Stomach (tissue), 9 donors: ENCODE results near the gene LRMDA. TPM values are rescaled to one million over a fixed set of nuclear protein-coding genes. Genes with fewer than 3 reads are reported as not detected.

Experiments used
- DNase-seq, 2 donors: peaks; one replicate each; pipeline versions ENCODE4 v3.0.0 to v3.0.0-alpha.2; 2013 to 2019
- H3K27ac ChIP-seq, 5 donors: fragments of 200-600 bp in 4 of 5; sonication (generic) in 4 of 5; one replicate each; pipeline ENCODE4 v1.5.1; 2013 to 2019; ENCODE audit warnings: mild to moderate bottlenecking in 1 of 5, moderate library complexity in 1 of 5
- H3K27me3 ChIP-seq, 3 donors: fragments of 200-600 bp; sonication (generic); one replicate each; pipeline ENCODE4 v1.5.1; 2017 to 2019; ENCODE audit warnings: mixed run types in 1 of 3
- H3K36me3 ChIP-seq, 4 donors: fragments of 200-600 bp; sonication (generic); 1 replicate in 3 of 4; 2 replicates in 1 of 4; pipeline ENCODE4 v1.5.1; 2016 to 2019
- H3K4me1 ChIP-seq, 4 donors: fragments of 200-600 bp; sonication (generic); one replicate each; pipeline ENCODE4 v1.5.1; 2016 to 2019
- H3K4me3 ChIP-seq, 4 donors: fragments of 200-600 bp; sonication (generic) in 3 of 4; one replicate each; pipeline ENCODE4 v1.5.1; 2016 to 2019; ENCODE audit warnings: mild to moderate bottlenecking in 1 of 4
- H3K9me3 ChIP-seq, 4 donors: fragments of 200-600 bp; sonication (generic); one replicate each; pipeline ENCODE4 v1.5.1; 2016 to 2019
- EP300 ChIP-seq: sonication (generic); formaldehyde crosslinking; IDR thresholded peaks from one replicate; pipeline ENCODE4 v1.6.1; 2017; ENCODE audit warnings: antibody characterized with exemption
- POLR2A ChIP-seq, 4 donors: fragments of 450-650 bp; IDR thresholded peaks; one replicate each; pipeline ENCODE4 v1.6.1; 2016; ENCODE audit warnings: antibody characterized with exemption in 4 of 4, control low read depth in 2 of 4, mild to moderate bottlenecking in 1 of 4, moderate library complexity in 1 of 4
- POLR2AphosphoS5 ChIP-seq, 3 donors: sonication (generic); formaldehyde crosslinking; IDR thresholded peaks; one replicate each; pipeline ENCODE4 v1.6.1; 2016; ENCODE audit warnings: antibody characterized with exemption in 3 of 3
- WGBS, 5 donors: extraction: QIAGEN DNeasy Blood & Tissue Kit in 3 of 5; methylation state at CpG; one replicate each; pipeline versions ENCODE4 v1.1.5 to v1.1.7; 2013 to 2018; 5-methylcytosine and 5-hydroxymethylcytosine counted together
- intact Hi-C: fragments of 100-400 bp; cut with DNase I; formaldehyde crosslinking; loops from one replicate; pipeline ENCODE4 v1.15.1; 2023; ENCODE audit warnings: low total_unique reads
- polyA plus RNA-seq, 3 donors: library from polyadenylated mRNA; stranded (reverse); fragments of 200-250 nt; gene quantifications; one replicate each; pipeline ENCODE4 v1.2.3, GENCODE V29; 2013
- total RNA-seq, 5 donors: library from RNA; depleted of rRNA; stranded (reverse); fragments of >200 nt; gene quantifications; one replicate each; pipeline versions ENCODE4 v1.1.0 to v1.2.3, GENCODE V29; 2014 to 2016
- TF ChIP-seq, protein P1 (sequence below), 7 experiments: fragments of 450-650 bp in 4 of 7; fragments of 200-600 bp in 3 of 7; sonication (generic) in 3 of 7; IDR thresholded peaks; one replicate each; pipeline ENCODE4 v1.5.1; 2016 to 2019; ENCODE audit warnings: antibody characterized with exemption in 7 of 7, control low read depth in 2 of 7, mild to moderate bottlenecking in 1 of 7
- donor health status: healthy with polysubstance abuse.
- donor health status: Bipolar disorder and iron deficiency.
- donor health status: healthy.

The LRMDA gene
- total and polyA plus RNA-seq, 8 donors = 1.3 to 30.2 (median 13.6) TPM; not detected in 1

- DNase-seq = peak in 1 of 2 donors; percentile 93
- no peaks in the 10 kb centered on the region for H3K27me3 ChIP-seq
- intact Hi-C loops = no loop called here
- TF ChIP-seq POLR2AphosphoS5 (IDR thresholded peaks at IDR 0.05) (peak; percentile 22 to 82 (median 60)), EP300 (peak; percentile 58)
- TF ChIP-seq, protein P1, sequence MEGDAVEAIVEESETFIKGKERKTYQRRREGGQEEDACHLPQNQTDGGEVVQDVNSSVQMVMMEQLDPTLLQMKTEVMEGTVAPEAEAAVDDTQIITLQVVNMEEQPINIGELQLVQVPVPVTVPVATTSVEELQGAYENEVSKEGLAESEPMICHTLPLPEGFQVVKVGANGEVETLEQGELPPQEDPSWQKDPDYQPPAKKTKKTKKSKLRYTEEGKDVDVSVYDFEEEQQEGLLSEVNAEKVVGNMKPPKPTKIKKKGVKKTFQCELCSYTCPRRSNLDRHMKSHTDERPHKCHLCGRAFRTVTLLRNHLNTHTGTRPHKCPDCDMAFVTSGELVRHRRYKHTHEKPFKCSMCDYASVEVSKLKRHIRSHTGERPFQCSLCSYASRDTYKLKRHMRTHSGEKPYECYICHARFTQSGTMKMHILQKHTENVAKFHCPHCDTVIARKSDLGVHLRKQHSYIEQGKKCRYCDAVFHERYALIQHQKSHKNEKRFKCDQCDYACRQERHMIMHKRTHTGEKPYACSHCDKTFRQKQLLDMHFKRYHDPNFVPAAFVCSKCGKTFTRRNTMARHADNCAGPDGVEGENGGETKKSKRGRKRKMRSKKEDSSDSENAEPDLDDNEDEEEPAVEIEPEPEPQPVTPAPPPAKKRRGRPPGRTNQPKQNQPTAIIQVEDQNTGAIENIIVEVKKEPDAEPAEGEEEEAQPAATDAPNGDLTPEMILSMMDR (IDR thresholded peaks at IDR 0.05) = no peak
- peaks cover 0 to 7% (median 2%) of the 10 kb centered on the region in 4 donors for H3K4me1 ChIP-seq
- H3K27ac ChIP-seq = peak overlapping the region in 4 of 5 donors; percentile 18 to 79 (median 40)
- no peaks in the 10 kb centered on the region for H3K36me3 ChIP-seq
- H3K9me3 ChIP-seq = no peaks in the 10 kb centered on the region
- WGBS, 5 donors = 52 to 57% (median 53%) methylated on average over 11 of the region's 11 CpGs
- H3K4me3 ChIP-seq = no peak overlapping the region
Measured at GRCh38 chr10:76251841-76252671, 820.6 kb downstream of the LRMDA start.

- 67 to 83% (median 76%) methylated on average over 7 of the region's 7 CpGs for WGBS, 5 donors
- Histone ChIP-seq H3K9me3 (no peaks in the 10 kb centered on the region), H3K27ac (peak overlapping the region in 1 of 5 donors; percentile 79), H3K4me1 (peaks cover 0 to 7% (median 2%) of the 10 kb centered on the region in 4 donors), H3K4me3 (no peak overlapping the region), H3K27me3 (no peaks in the 10 kb centered on the region), H3K36me3 (no peaks in the 10 kb centered on the region)
- peak in 1 of 2 donors; percentile 34 for DNase-seq
- intact Hi-C loops = no loop called here
- TF ChIP-seq POLR2A (IDR thresholded peaks at IDR 0.05) = no peak
- TF ChIP-seq EP300 = no peak
- TF ChIP-seq POLR2AphosphoS5 (IDR thresholded peaks at IDR 0.05) = no peak
Measured at GRCh38 chr10:76252733-76253132, 821.3 kb downstream of the LRMDA start.

DNA sequence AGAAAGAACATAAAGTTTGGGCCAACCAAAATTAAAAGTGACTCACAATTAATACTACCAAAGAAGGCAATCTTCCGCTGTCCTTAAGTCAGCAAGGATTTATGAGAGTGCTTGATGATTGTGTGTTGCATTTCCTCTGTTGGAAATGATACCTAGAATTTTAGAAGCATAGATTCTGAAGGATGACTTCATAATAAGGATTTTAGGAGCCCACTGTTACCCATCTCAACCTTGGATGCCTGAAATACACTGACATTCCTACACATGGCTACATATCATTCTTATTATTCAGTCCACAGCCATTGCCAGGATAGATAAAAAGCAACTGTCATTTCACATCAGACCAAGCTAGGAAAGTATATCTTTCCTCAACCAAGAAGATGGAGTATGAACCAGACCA is 823.8 kb downstream of the LRMDA start:
- H3K36me3 ChIP-seq = no peaks in the 10 kb centered on the region
- H3K9me3 ChIP-seq = peaks cover 0 to 10% (median 4%) of the 10 kb centered on the region in 4 donors
- H3K27ac ChIP-seq = no peak overlapping the region
- TF ChIP-seq POLR2AphosphoS5 (IDR thresholded peaks at IDR 0.05) (no peak), POLR2A (IDR thresholded peaks at IDR 0.05) (no peak), EP300 (no peak)
- TF ChIP-seq, protein P1 (IDR thresholded peaks at IDR 0.05) = no peak
- no peak overlapping the region for H3K4me3 ChIP-seq
- 94 to 97% (median 96%) methylated on average over 1 of the region's 1 CpG for WGBS, 5 donors
- intact Hi-C loops = no loop called here
- DNase-seq = no peak
- H3K27me3 ChIP-seq = no peaks in the 10 kb centered on the region
- peaks cover 0 to 7% (median 2%) of the 10 kb centered on the region in 4 donors for H3K4me1 ChIP-seq

- Histone ChIP-seq H3K9me3 (peaks cover 0 to 17% (median 7%) of the 10 kb centered on the region in 4 donors), H3K36me3 (no peaks in the 10 kb centered on the region), H3K4me1 (peaks cover 0 to 2% (median 0%) of the 10 kb centered on the region in 4 donors), H3K27ac (no peak overlapping the region), H3K4me3 (no peak overlapping the region), H3K27me3 (no peaks in the 10 kb centered on the region)
- intact Hi-C loops = no loop called here
- WGBS, 5 donors = 62 to 90% (median 74%) methylated on average over 1 of the region's 1 CpG
- no peak for DNase-seq
- TF ChIP-seq POLR2A (IDR thresholded peaks at IDR 0.05) = no peak
- TF ChIP-seq POLR2AphosphoS5 (IDR thresholded peaks at IDR 0.05) = no peak
- TF ChIP-seq, protein P1 (IDR thresholded peaks at IDR 0.05) = no peak
- TF ChIP-seq EP300 = no peak
Measured at GRCh38 chr10:76257816-76258215, 826.4 kb downstream of the LRMDA start.
